ENCODE results near the gene ITGA6.

GRCh38 chr2:172427990-172428831, 825 bp downstream of the ITGA6 start:
- TF ChIP-seq CTCF (IDR thresholded peaks at IDR 0.05) (no peak), POLR2A (IDR thresholded peaks at IDR 0.05) (no peak), EP300 (IDR thresholded peaks at IDR 0.05) (no peak), POLR2AphosphoS5 (IDR thresholded peaks at IDR 0.05) (no peak)
